HG03469 (cell line): ENCODE results near the gene SLC14A1.

Experiments
- ATAC-seq: cut with Tn5 transposase; IDR thresholded peaks from one replicate; pipeline ENCODE4 v1.9.1; 2021; ENCODE audit warnings: mild to moderate bottlenecking, moderate library complexity, moderate number of reproducible peaks; ENCODE audit not compliant: unreplicated experiment

SLC14A1 gene

GRCh38 chr18:45792506-45793263, 68.7 kb downstream of the SLC14A1 start:
- ATAC-seq = no peak

- no peak for ATAC-seq
These were observed 69.4 kb downstream of the SLC14A1 start for GRCh38 chr18:45793264-45793965.

- ATAC-seq = no peak
These were observed 77.5 kb downstream of the SLC14A1 start for GRCh38 chr18:45801416-45802004.
